Lower leg skin (tissue), 3 donors: ENCODE results near the gene BRSK1.

Experiments
- POLR2A ChIP-seq, 2 donors: fragments of 450-650 bp; IDR thresholded peaks; one replicate each; pipeline ENCODE4 v1.6.1; 2016 to 2017; ENCODE audit warnings: antibody characterized with exemption in 2 of 2, mild to moderate bottlenecking in 1 of 2, moderate library complexity in 1 of 2
- TF ChIP-seq, protein P1 (sequence below), 3 donors: fragments of 450-650 bp; IDR thresholded peaks; one replicate each; pipeline ENCODE4 v1.5.1; 2016; ENCODE audit warnings: antibody characterized with exemption in 3 of 3, mild to moderate bottlenecking in 3 of 3, moderate library complexity in 2 of 3

- TF ChIP-seq POLR2A (IDR thresholded peaks at IDR 0.05), result no peak
- TF ChIP-seq, protein P1, sequence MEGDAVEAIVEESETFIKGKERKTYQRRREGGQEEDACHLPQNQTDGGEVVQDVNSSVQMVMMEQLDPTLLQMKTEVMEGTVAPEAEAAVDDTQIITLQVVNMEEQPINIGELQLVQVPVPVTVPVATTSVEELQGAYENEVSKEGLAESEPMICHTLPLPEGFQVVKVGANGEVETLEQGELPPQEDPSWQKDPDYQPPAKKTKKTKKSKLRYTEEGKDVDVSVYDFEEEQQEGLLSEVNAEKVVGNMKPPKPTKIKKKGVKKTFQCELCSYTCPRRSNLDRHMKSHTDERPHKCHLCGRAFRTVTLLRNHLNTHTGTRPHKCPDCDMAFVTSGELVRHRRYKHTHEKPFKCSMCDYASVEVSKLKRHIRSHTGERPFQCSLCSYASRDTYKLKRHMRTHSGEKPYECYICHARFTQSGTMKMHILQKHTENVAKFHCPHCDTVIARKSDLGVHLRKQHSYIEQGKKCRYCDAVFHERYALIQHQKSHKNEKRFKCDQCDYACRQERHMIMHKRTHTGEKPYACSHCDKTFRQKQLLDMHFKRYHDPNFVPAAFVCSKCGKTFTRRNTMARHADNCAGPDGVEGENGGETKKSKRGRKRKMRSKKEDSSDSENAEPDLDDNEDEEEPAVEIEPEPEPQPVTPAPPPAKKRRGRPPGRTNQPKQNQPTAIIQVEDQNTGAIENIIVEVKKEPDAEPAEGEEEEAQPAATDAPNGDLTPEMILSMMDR (IDR thresholded peaks at IDR 0.05), result no peak
Measured at GRCh38 chr19:55310498-55310897, 26.7 kb downstream of the BRSK1 start.
